ENCODE results near the gene P2RY6.

P2RY6 gene

GRCh38 chr11:73281796-73282660 is 9.9 kb downstream of the P2RY6 start:
- FAIRE-seq = no peak

- no peak for FAIRE-seq
Measured at GRCh38 chr11:73283276-73284000, 11.3 kb downstream of the P2RY6 start.

- FAIRE-seq = no peak
Measured at GRCh38 chr11:73284106-73284505, 12.0 kb downstream of the P2RY6 start.

GRCh38 chr11:73285721-73286120 is 13.6 kb downstream of the P2RY6 start:
- no peak for FAIRE-seq

- no peak for FAIRE-seq
Measured at GRCh38 chr11:73286240-73286810, 14.2 kb downstream of the P2RY6 start.

- FAIRE-seq = no peak
Measured at GRCh38 chr11:73287400-73288101, 15.4 kb downstream of the P2RY6 start.

- no peak for FAIRE-seq
Measured at GRCh38 chr11:73288192-73288872, 16.2 kb downstream of the P2RY6 start.

- FAIRE-seq = no peak
Measured at GRCh38 chr11:73288873-73289707, 17.0 kb downstream of the P2RY6 start.

- FAIRE-seq = no peak
Measured at GRCh38 chr11:73290536-73290935, 18.4 kb downstream of the P2RY6 start.

GRCh38 chr11:73291196-73291595 is 19.1 kb downstream of the P2RY6 start:
- FAIRE-seq = no peak

- FAIRE-seq = no peak
Measured at GRCh38 chr11:73291781-73292524, 19.8 kb downstream of the P2RY6 start.

GRCh38 chr11:73292525-73292894 is 20.4 kb downstream of the P2RY6 start:
- FAIRE-seq = no peak

GRCh38 chr11:73293356-73293936 is 21.3 kb downstream of the P2RY6 start:
- no peak for FAIRE-seq

- no peak for FAIRE-seq
Measured at GRCh38 chr11:73294604-73295003, 22.5 kb downstream of the P2RY6 start.

- FAIRE-seq = peak; percentile 63
Measured at GRCh38 chr11:73295241-73295995, 23.3 kb downstream of the P2RY6 start.

GRCh38 chr11:73295996-73296318 is 23.8 kb downstream of the P2RY6 start:
- FAIRE-seq = no peak

GRCh38 chr11:73296501-73297230 is 24.5 kb downstream of the P2RY6 start:
- FAIRE-seq = no peak

- no peak for FAIRE-seq
Measured at GRCh38 chr11:73297231-73297590, 25.1 kb downstream of the P2RY6 start.

GRCh38 chr11:73297702-73298101 is 25.6 kb downstream of the P2RY6 start:
- no peak for FAIRE-seq
